Measurements from ENCODE around the gene ATP5PB. TPM values are rescaled to one million over a fixed set of nuclear protein-coding genes. Genes with fewer than 3 reads are reported as not detected.

The ATP5PB gene
- total and polyA plus RNA-seq, 8 donors: 180 to 319 (median 271) TPM

DNA sequence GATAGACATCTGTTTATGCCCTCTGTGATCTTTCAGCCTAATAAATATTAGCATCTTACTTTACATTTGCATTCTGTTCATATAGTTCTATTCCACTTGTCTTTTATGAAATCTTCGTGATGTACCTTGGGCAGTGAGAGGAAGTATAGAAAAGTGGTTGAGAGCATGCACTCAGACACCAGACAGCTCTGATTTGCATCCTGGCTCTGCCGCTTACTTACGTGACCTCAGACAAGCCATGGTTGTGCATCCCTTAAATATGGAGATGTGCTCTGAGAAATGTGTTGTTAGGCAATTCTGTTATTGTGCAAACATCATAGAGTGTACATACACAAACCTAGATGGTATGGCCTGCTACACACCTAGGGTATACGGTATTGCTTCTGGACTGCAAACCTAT is 44.7 kb upstream of the ATP5PB start:
- intact Hi-C loops (cut with DNase I): loop anchor here in 1 of 2 donors (10.0 kb wide), 1 partner anchor 180 kb away; the partner anchor contains the start of gene CHI3L2

DNA sequence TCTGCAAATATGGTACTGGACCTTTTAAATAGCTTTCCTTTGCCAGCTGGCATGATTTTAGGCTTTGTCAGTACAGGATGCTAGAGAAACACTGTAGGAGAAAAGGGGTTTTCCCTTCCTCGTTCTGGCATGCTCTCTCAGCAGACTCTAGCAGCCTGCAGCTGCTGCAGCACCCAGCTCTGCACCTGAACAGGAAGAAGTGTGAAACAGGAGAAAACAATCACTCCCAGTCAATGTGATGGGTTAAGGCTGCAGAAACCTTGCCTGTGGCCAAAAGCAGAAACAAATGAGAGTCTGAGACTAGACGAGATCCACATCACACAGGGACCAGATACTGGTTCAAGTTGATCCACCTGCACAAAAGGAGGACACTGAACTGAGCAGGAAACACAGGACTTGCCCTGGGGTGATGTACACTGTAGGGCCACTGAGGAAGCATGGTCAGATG is 42.9 kb upstream of the ATP5PB start:
- Histone ChIP-seq H3K27ac (no peak overlapping the region), H3K9me3 (no peaks in the 10 kb centered on the region), H3K27me3 (no peaks in the 10 kb centered on the region), H3K4me3 (no peak overlapping the region), H3K36me3 (no peaks in the 10 kb centered on the region), H3K4me1 (peaks cover 0 to 6% of the 10 kb centered on the region in 2 donors)
- DNase-seq (peak in 2 of 4 donors; percentile 61 to 79), ATAC-seq (peak; percentile 89)
- TF ChIP-seq, protein P1, sequence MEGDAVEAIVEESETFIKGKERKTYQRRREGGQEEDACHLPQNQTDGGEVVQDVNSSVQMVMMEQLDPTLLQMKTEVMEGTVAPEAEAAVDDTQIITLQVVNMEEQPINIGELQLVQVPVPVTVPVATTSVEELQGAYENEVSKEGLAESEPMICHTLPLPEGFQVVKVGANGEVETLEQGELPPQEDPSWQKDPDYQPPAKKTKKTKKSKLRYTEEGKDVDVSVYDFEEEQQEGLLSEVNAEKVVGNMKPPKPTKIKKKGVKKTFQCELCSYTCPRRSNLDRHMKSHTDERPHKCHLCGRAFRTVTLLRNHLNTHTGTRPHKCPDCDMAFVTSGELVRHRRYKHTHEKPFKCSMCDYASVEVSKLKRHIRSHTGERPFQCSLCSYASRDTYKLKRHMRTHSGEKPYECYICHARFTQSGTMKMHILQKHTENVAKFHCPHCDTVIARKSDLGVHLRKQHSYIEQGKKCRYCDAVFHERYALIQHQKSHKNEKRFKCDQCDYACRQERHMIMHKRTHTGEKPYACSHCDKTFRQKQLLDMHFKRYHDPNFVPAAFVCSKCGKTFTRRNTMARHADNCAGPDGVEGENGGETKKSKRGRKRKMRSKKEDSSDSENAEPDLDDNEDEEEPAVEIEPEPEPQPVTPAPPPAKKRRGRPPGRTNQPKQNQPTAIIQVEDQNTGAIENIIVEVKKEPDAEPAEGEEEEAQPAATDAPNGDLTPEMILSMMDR (IDR thresholded peaks at IDR 0.05): no peak
- intact Hi-C loops (cut with DNase I): loop anchor here in 1 of 2 donors (10.0 kb wide), 1 partner anchor 182 kb away; the partner anchor contains the start of gene CHI3L2

More for the DNA sequence above, 44.7 kb upstream of the ATP5PB start:
- peaks cover 0 to 6% of the 10 kb centered on the region in 2 donors for H3K4me1 ChIP-seq
- no peak overlapping the region for H3K27ac ChIP-seq
- H3K9me3 ChIP-seq: no peaks in the 10 kb centered on the region
- no peaks in the 10 kb centered on the region for H3K27me3 ChIP-seq
- no peaks in the 10 kb centered on the region for H3K36me3 ChIP-seq
- ATAC-seq: no peak
- H3K4me3 ChIP-seq: no peak overlapping the region
- TF ChIP-seq, protein P1 (IDR thresholded peaks at IDR 0.05): no peak
- DNase-seq: no peak

DNA sequence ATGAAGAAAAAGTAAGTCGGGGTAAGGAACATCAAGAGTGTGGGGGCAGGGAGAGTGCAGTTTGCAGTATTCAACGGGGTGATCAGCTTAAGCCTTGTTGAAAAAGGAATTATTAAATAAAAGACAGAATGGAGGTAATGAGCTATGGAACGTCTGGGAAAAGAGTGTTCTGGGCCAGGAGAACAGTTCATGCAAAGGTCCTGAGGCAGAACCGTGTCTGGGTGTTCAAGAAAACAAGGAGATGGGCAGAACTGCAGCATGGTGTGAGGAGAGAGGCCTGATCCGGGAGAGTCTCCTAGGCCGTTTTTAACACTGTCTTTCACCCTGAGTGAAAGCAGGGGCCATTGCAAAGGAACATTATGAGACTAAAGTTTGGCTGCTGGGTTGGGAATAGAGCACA is 42.0 kb upstream of the ATP5PB start:
- intact Hi-C loops (cut with DNase I): loop anchor here in 1 of 2 donors (10.0 kb wide), 1 partner anchor 182 kb away; the partner anchor contains the start of gene CHI3L2
- TF ChIP-seq, protein P1 (IDR thresholded peaks at IDR 0.05): no peak
- H3K4me1 ChIP-seq: peaks cover 0 to 6% of the 10 kb centered on the region in 2 donors
- DNase-seq (no peak), ATAC-seq (no peak)
- H3K27ac ChIP-seq: no peak overlapping the region
- no peak overlapping the region for H3K4me3 ChIP-seq
- no peaks in the 10 kb centered on the region for H3K27me3 ChIP-seq
- no peaks in the 10 kb centered on the region for H3K36me3 ChIP-seq
- no peaks in the 10 kb centered on the region for H3K9me3 ChIP-seq

DNA sequence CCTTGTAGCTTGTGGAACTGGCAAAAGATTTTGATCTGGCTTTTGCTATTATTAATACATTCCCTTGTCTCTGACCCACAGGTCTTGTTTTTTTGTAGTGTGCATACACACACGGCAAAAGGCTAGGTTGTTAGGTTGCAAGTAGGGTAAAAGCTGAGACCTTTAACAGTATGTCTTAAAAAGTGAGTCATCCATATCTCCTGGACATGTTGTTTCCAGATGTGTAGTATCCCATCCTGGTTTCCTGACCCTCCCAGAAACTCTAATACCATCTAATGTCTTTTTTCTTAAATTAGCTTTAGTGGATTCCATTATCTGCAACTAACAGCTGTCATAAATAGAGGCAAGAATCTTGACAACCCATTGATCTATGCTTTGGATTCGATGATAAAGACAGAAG is 36.4 kb upstream of the ATP5PB start:
- intact Hi-C loops (cut with DNase I): no loop called here
- TF ChIP-seq, protein P1 (IDR thresholded peaks at IDR 0.05): no peak
- ATAC-seq (no peak), DNase-seq (no peak)
- H3K36me3 ChIP-seq: no peaks in the 10 kb centered on the region
- H3K4me1 ChIP-seq: no peaks in the 10 kb centered on the region
- no peaks in the 10 kb centered on the region for H3K27me3 ChIP-seq
- H3K9me3 ChIP-seq: no peaks in the 10 kb centered on the region
- H3K27ac ChIP-seq: no peak overlapping the region
- H3K4me3 ChIP-seq: no peak overlapping the region

DNA sequence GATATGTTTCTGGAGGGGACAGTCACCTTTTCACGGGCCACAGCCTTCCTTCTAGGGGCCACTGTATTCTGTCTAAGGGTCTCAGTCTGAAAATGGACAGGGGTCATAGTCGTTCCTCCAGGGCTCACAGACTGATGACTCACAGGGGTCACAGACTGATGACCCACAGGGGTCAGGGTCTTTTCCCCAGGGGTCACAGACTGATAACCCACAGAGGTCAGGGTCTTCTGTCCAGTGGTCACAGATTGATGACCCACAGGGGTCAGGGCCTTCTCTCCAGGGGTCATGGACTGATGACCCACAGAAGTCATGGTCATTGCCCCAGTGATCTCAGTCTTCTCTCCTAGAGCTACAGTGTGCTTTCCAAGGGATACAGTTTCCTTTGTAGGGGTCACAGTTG is 34.5 kb upstream of the ATP5PB start:
- no peak overlapping the region for H3K4me3 ChIP-seq
- ATAC-seq (no peak), DNase-seq (no peak)
- TF ChIP-seq, protein P1 (IDR thresholded peaks at IDR 0.05): no peak
- H3K27me3 ChIP-seq: no peaks in the 10 kb centered on the region
- H3K4me1 ChIP-seq: peaks cover 0 to 3% of the 10 kb centered on the region in 2 donors
- no peak overlapping the region for H3K27ac ChIP-seq
- no peaks in the 10 kb centered on the region for H3K9me3 ChIP-seq
- H3K36me3 ChIP-seq: no peaks in the 10 kb centered on the region
- intact Hi-C loops (cut with DNase I): no loop called here

Data from left lung (tissue), 10 donors.